GM21515 (cell line): ENCODE measurements around the gene SLC15A5.

Experiments used
- ATAC-seq: cut with Tn5 transposase; IDR thresholded peaks from one replicate; pipeline ENCODE4 v1.9.1; 2021; ENCODE audit not compliant: unreplicated experiment

The SLC15A5 gene

GRCh38 chr12:16261944-16262475 is 15.5 kb downstream of the SLC15A5 start:
- ATAC-seq, result no peak

GRCh38 chr12:16260206-16260605 is 17.3 kb downstream of the SLC15A5 start:
- ATAC-seq, result no peak

- no peak for ATAC-seq
These were observed 18.5 kb downstream of the SLC15A5 start for GRCh38 chr12:16258963-16259362.

GRCh38 chr12:16246264-16246663 is 31.2 kb downstream of the SLC15A5 start:
- no peak for ATAC-seq

- ATAC-seq, result no peak
These were observed 32.3 kb downstream of the SLC15A5 start for GRCh38 chr12:16245209-16245608.

- no peak for ATAC-seq
These were observed 33.7 kb downstream of the SLC15A5 start for GRCh38 chr12:16243487-16244412.

GRCh38 chr12:16241346-16241745 is 36.1 kb downstream of the SLC15A5 start:
- ATAC-seq, result no peak

GRCh38 chr12:16238661-16239060 is 38.8 kb downstream of the SLC15A5 start:
- ATAC-seq, result no peak

GRCh38 chr12:16229676-16230075 is 47.8 kb downstream of the SLC15A5 start:
- no peak for ATAC-seq

- no peak for ATAC-seq
These were observed 49.4 kb downstream of the SLC15A5 start for GRCh38 chr12:16228067-16228466.

- no peak for ATAC-seq
These were observed 51.8 kb downstream of the SLC15A5 start for GRCh38 chr12:16225692-16226091.

- ATAC-seq, result no peak
These were observed 53.3 kb downstream of the SLC15A5 start for GRCh38 chr12:16224196-16224595.

GRCh38 chr12:16221776-16222175 is 55.7 kb downstream of the SLC15A5 start:
- ATAC-seq, result no peak

GRCh38 chr12:16220120-16220519 is 57.4 kb downstream of the SLC15A5 start:
- ATAC-seq, result no peak

- ATAC-seq, result no peak
These were observed 58.3 kb downstream of the SLC15A5 start for GRCh38 chr12:16218934-16219751.

GRCh38 chr12:16218234-16218633 is 59.3 kb downstream of the SLC15A5 start:
- no peak for ATAC-seq

- ATAC-seq, result no peak
These were observed 65.8 kb downstream of the SLC15A5 start for GRCh38 chr12:16211731-16212130.

GRCh38 chr12:16198884-16199283 is 78.6 kb downstream of the SLC15A5 start:
- peak; percentile 96 for ATAC-seq

- no peak for ATAC-seq
These were observed 79.9 kb downstream of the SLC15A5 start for GRCh38 chr12:16197600-16197999.

GRCh38 chr12:16189849-16190248 is 87.6 kb downstream of the SLC15A5 start:
- no peak for ATAC-seq

- no peak for ATAC-seq
These were observed 89.8 kb downstream of the SLC15A5 start for GRCh38 chr12:16187660-16188059.

GRCh38 chr12:16184681-16185080 is 92.8 kb downstream of the SLC15A5 start:
- ATAC-seq, result no peak
